ENCODE results near the gene NDUFA12. TPM values are rescaled to one million over a fixed set of nuclear protein-coding genes. Genes with fewer than 3 reads are reported as not detected.

The NDUFA12 gene
- total RNA-seq, 1 experiment from 2014 or later, result 79.7 TPM

DNA sequence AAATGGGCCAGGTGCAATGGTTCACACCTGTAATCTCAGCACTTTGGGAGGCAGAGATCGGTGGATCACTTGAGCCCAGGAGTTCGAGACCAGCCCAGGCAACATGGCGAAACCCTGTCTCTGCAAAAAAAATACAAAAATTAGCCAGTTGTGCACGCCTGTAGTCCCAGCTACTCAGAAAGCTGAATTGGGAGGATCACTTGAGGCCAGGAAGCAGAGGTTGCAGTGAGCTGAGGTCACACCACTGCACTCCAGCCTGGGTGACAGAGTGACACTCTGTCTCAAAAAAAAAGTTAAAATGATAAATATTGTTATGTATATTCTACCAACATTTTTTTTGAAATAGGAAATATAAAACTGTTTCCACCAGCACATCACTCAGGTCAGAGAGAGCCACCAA lies 64.9 kb downstream of the NDUFA12 start:
- no peaks in the 10 kb centered on the region for H3K27me3 ChIP-seq (ENCODE audit: insufficient read depth, low read length)
- H3K27ac ChIP-seq (ENCODE audit: low read depth, low read length), result no peak overlapping the region
- no peaks in the 10 kb centered on the region for H3K79me2 ChIP-seq (ENCODE audit: insufficient read depth, low read length)
- no peak overlapping the region for H3K4me2 ChIP-seq (ENCODE audit: low read length)
- no peaks in the 10 kb centered on the region for H4K20me1 ChIP-seq (ENCODE audit: insufficient read depth)
- TF ChIP-seq EZH2phosphoT487 (IDR thresholded peaks at IDR 0.05; ENCODE audit: borderline replicate concordance) (no peak), EZH2 (IDR thresholded peaks at IDR 0.05) (no peak), CEBPB (IDR thresholded peaks at IDR 0.05; ENCODE audit: low read depth) (no peak), TCF7L2 (IDR thresholded peaks at IDR 0.05; ENCODE audit: borderline replicate concordance, extremely low read depth, insufficient read depth, insufficient read length) (no peak)
- RAD21 ChIA-PET (ENCODE audit: low non-redundant PET in 1 of 2, low total read pairs in 2 of 2, uncharacterized antibody in 2 of 2, unreplicated experiment in 2 of 2), result interaction anchor here in 1 of 2 experiments (0.7 kb wide), 1 partner anchor 28 kb away, joined by 3 read pairs; no protein-coding TSS in a partner anchor
- POLR2A ChIA-PET, result no interaction called here
- DNase-seq (ENCODE audit: low read depth, low spot score) (no peak), ATAC-seq (no peak)
- no TSS peak for BruUV-seq (replicated peaks)
- H3K4me3 ChIP-seq (replicated peaks in 1 of 2; ENCODE audit: low read depth in 1 of 2, low read length in 2 of 2), result no peak overlapping the region
- no peaks in the 10 kb centered on the region for H3K9me2 ChIP-seq (ENCODE audit: insufficient read depth)
- H2AFZ ChIP-seq (ENCODE audit: low read depth, low read length, poor library complexity, severe bottlenecking), result no peak overlapping the region
- no peaks in the 10 kb centered on the region for H3K36me3 ChIP-seq (ENCODE audit: control insufficient read depth in 1 of 2, insufficient read depth in 2 of 2, low read length in 2 of 2)
- H3K9ac ChIP-seq (ENCODE audit: low read length), result no peak overlapping the region
- CTCF ChIA-PET, result no interaction called here
- H3K4me1 ChIP-seq (ENCODE audit: control insufficient read depth in 1 of 2, insufficient read depth in 2 of 2, low read length in 2 of 2), result no peaks in the 10 kb centered on the region
- intact Hi-C loops (cut with micrococcal nuclease), result no loop called here
- H3K9me3 ChIP-seq (ENCODE audit: control insufficient read depth in 1 of 2, insufficient read depth in 1 of 2, low read depth in 1 of 2, low read length in 2 of 2), result no peaks in the 10 kb centered on the region

DNA sequence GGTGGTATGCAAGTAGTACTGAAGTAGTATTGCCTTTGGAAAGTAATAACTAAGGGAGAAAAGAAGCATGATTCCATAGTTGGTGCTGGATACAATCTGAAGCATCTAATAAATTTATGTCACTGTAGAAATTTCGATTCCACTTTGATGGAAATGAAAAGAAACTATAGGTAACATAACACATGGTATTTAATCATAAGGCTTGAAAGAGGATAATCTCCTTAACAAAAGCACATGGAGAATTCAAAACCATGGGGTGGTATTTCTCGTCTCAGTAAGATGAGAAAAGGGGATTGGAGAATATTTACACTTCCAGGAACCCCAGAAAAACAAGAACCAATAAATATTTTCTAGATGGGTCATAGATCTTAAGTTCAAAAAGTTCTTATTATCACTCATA lies 72.7 kb downstream of the NDUFA12 start:
- H4K20me1 ChIP-seq (ENCODE audit: insufficient read depth), result no peaks in the 10 kb centered on the region
- no peak overlapping the region for H3K4me2 ChIP-seq (ENCODE audit: low read length)
- no peaks in the 10 kb centered on the region for H3K4me1 ChIP-seq (ENCODE audit: control insufficient read depth in 1 of 2, insufficient read depth in 2 of 2, low read length in 2 of 2)
- POLR2A ChIA-PET, result no interaction called here
- no peaks in the 10 kb centered on the region for H3K79me2 ChIP-seq (ENCODE audit: insufficient read depth, low read length)
- no peaks in the 10 kb centered on the region for H3K9me2 ChIP-seq (ENCODE audit: insufficient read depth)
- no peak for DNase-seq (ENCODE audit: low read depth, low spot score)
- H3K27ac ChIP-seq (ENCODE audit: low read depth, low read length), result no peak overlapping the region
- no peaks in the 10 kb centered on the region for H3K9me3 ChIP-seq (ENCODE audit: control insufficient read depth in 1 of 2, insufficient read depth in 1 of 2, low read depth in 1 of 2, low read length in 2 of 2)
- H3K27me3 ChIP-seq (ENCODE audit: insufficient read depth, low read length), result no peaks in the 10 kb centered on the region
- RAD21 ChIA-PET (ENCODE audit: low non-redundant PET in 1 of 2, low total read pairs in 2 of 2, uncharacterized antibody in 2 of 2, unreplicated experiment in 2 of 2), result no interaction called here
- no peak for ATAC-seq
- no peak overlapping the region for H2AFZ ChIP-seq (ENCODE audit: low read depth, low read length, poor library complexity, severe bottlenecking)
- H3K9ac ChIP-seq (ENCODE audit: low read length), result no peak overlapping the region
- intact Hi-C loops (cut with micrococcal nuclease), result no loop called here
- no peaks in the 10 kb centered on the region for H3K36me3 ChIP-seq (ENCODE audit: control insufficient read depth in 1 of 2, insufficient read depth in 2 of 2, low read length in 2 of 2)
- CTCF ChIA-PET, result no interaction called here
- H3K4me3 ChIP-seq (replicated peaks in 1 of 2; ENCODE audit: low read depth in 1 of 2, low read length in 2 of 2), result no peak overlapping the region
- no TSS peak for BruUV-seq (replicated peaks)
- TF ChIP-seq, protein P1, sequence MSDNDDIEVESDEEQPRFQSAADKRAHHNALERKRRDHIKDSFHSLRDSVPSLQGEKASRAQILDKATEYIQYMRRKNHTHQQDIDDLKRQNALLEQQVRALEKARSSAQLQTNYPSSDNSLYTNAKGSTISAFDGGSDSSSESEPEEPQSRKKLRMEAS (IDR thresholded peaks at IDR 0.05), result no peak
- TF ChIP-seq EZH2 (IDR thresholded peaks at IDR 0.05) (no peak), EZH2phosphoT487 (IDR thresholded peaks at IDR 0.05; ENCODE audit: borderline replicate concordance) (no peak), YY1 (IDR thresholded peaks at IDR 0.05; ENCODE audit: extremely low read depth, insufficient replicate concordance, low read depth, low read length) (no peak), EGR1 (IDR thresholded peaks at IDR 0.05; ENCODE audit: low read depth) (no peak), JUND (IDR thresholded peaks at IDR 0.05) (no peak), SRF (IDR thresholded peaks at IDR 0.05; ENCODE audit: low read depth) (no peak), FOSL1 (IDR thresholded peaks at IDR 0.05; ENCODE audit: low read depth) (no peak), CBX3 (IDR thresholded peaks at IDR 0.05; ENCODE audit: low read depth) (no peak)
- TF ChIP-seq, protein P2, sequence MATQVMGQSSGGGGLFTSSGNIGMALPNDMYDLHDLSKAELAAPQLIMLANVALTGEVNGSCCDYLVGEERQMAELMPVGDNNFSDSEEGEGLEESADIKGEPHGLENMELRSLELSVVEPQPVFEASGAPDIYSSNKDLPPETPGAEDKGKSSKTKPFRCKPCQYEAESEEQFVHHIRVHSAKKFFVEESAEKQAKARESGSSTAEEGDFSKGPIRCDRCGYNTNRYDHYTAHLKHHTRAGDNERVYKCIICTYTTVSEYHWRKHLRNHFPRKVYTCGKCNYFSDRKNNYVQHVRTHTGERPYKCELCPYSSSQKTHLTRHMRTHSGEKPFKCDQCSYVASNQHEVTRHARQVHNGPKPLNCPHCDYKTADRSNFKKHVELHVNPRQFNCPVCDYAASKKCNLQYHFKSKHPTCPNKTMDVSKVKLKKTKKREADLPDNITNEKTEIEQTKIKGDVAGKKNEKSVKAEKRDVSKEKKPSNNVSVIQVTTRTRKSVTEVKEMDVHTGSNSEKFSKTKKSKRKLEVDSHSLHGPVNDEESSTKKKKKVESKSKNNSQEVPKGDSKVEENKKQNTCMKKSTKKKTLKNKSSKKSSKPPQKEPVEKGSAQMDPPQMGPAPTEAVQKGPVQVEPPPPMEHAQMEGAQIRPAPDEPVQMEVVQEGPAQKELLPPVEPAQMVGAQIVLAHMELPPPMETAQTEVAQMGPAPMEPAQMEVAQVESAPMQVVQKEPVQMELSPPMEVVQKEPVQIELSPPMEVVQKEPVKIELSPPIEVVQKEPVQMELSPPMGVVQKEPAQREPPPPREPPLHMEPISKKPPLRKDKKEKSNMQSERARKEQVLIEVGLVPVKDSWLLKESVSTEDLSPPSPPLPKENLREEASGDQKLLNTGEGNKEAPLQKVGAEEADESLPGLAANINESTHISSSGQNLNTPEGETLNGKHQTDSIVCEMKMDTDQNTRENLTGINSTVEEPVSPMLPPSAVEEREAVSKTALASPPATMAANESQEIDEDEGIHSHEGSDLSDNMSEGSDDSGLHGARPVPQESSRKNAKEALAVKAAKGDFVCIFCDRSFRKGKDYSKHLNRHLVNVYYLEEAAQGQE (IDR thresholded peaks at IDR 0.05; ENCODE audit: low read depth), result no peak
- TF ChIP-seq, protein P3, sequence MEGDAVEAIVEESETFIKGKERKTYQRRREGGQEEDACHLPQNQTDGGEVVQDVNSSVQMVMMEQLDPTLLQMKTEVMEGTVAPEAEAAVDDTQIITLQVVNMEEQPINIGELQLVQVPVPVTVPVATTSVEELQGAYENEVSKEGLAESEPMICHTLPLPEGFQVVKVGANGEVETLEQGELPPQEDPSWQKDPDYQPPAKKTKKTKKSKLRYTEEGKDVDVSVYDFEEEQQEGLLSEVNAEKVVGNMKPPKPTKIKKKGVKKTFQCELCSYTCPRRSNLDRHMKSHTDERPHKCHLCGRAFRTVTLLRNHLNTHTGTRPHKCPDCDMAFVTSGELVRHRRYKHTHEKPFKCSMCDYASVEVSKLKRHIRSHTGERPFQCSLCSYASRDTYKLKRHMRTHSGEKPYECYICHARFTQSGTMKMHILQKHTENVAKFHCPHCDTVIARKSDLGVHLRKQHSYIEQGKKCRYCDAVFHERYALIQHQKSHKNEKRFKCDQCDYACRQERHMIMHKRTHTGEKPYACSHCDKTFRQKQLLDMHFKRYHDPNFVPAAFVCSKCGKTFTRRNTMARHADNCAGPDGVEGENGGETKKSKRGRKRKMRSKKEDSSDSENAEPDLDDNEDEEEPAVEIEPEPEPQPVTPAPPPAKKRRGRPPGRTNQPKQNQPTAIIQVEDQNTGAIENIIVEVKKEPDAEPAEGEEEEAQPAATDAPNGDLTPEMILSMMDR (IDR thresholded peaks at IDR 0.05 in 2 of 3, conservative IDR thresholded peaks at IDR 0.05 in 1 of 3; ENCODE audit: borderline replicate concordance in 1 of 3, insufficient read depth in 1 of 3, low read depth in 2 of 3, low read length in 2 of 3), result no peak
- TF ChIP-seq, protein P4, sequence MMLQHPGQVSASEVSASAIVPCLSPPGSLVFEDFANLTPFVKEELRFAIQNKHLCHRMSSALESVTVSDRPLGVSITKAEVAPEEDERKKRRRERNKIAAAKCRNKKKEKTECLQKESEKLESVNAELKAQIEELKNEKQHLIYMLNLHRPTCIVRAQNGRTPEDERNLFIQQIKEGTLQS (IDR thresholded peaks at IDR 0.05), result no peak

All from HCT116 (cell line).